Fibroblast of lung (primary cell): ENCODE data around the gene PALB2.

Experiments
- CTCF ChIP-seq, 2 donors: IDR thresholded peaks in 1 of 2; conservative IDR thresholded peaks in 1 of 2; 1 replicate in 1 of 2; 2 replicates in 1 of 2; pipeline ENCODE4 v1.5.1; 2011 to 2012; ENCODE audit warnings: low read length in 2 of 2, control low read depth in 1 of 2, inconsistent platforms in 1 of 2, low read depth in 1 of 2, mild to moderate bottlenecking in 1 of 2
- EZH2 ChIP-seq: IDR thresholded peaks from 2 replicates; pipeline ENCODE4 v1.5.1; 2012; ENCODE audit warnings: low read length, control low read depth, mild to moderate bottlenecking; ENCODE audit errors: missing control alignments

GRCh38 chr16:23679986-23680336 is 38.9 kb upstream of the PALB2 start:
- no peak for TF ChIP-seq CTCF (conservative IDR thresholded peaks at IDR 0.05 in 1 of 2, IDR thresholded peaks at IDR 0.05 in 1 of 2; ENCODE audit: low read depth in 1 of 2, low read length in 2 of 2)
- TF ChIP-seq EZH2: no peak
